ENCODE results near the gene SESN2.
A peak's percentile ranks its signal among the peaks of the same experiment; 100 is the strongest.

Gene SESN2, protein sequence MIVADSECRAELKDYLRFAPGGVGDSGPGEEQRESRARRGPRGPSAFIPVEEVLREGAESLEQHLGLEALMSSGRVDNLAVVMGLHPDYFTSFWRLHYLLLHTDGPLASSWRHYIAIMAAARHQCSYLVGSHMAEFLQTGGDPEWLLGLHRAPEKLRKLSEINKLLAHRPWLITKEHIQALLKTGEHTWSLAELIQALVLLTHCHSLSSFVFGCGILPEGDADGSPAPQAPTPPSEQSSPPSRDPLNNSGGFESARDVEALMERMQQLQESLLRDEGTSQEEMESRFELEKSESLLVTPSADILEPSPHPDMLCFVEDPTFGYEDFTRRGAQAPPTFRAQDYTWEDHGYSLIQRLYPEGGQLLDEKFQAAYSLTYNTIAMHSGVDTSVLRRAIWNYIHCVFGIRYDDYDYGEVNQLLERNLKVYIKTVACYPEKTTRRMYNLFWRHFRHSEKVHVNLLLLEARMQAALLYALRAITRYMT

DNA sequence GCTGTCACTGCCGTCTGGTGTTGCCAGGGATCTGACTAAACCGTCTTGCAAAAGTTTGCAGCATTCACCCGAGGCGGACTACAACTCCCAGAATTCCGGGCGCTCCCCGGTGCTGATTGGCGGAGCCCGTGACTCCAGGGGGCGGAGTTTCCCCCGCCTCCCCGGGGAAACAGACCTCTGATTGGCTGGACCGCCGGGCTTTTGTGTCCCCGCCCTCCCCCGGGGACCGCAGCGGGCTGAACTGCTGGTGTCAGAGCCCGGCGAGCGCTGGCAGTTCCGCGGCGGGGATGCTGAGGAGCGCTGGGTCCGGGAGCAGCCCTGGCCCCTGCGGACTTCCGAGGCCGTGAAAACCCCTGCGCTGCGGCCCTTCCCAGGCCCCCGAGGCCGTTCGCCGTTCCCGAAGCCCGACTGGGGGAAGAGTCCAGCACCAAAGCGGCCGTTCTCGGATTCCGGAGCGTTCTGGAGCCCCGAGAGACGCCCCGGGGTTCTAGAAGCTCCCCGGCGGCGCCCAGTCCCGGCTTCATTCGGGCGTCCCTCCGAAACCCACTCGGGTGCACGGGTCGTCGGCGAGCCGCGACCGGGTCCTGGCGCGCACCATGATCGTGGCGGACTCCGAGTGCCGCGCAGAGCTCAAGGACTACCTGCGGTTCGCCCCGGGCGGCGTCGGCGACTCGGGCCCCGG is at the start of gene SESN2:
SESN2 (plus strand) TSS at position 267 of the 682 bp plus-strand sequence; CDS start at position 597, 330 bp downstream.
- peak; percentile 99 for DNase-seq

DNA sequence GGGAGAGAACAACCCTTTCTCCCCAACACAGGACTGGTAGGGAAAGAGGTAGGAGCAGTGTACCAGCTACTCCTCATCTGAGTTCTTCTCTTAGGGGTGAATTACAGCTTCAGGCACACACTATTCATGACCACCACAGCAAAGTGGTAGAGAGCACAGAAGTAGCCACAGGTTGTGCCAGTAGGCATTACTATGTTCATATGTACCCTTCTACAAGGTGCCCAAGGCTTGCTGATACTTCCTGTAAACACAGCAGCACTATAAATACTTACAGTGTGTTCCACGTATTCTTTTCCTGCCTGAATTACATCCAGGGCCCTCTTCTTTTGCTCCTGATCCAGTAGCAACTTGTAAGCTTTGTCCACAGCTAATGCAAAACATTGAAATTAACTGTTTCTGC is 49.6 kb upstream of the SESN2 start:
- no peak for DNase-seq

DNA sequence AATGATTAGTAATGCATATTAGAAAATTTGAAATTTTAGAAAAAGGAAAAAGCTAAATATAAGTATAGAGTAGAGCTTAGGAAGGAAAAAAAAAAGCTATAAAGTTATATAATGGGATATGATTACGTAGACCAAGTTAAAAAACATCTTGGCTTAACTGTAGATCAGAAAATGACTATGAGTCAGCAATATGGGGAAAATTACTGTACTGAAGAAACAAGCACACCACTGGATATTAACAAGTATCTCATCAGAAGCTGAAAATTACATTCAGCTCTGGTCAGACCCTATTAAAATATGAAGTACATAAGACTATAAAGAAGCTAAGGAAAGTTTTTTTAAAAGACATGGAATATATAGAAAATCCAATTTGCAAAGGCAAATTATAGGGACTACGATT is 46.0 kb upstream of the SESN2 start:
- no peak for DNase-seq

DNA sequence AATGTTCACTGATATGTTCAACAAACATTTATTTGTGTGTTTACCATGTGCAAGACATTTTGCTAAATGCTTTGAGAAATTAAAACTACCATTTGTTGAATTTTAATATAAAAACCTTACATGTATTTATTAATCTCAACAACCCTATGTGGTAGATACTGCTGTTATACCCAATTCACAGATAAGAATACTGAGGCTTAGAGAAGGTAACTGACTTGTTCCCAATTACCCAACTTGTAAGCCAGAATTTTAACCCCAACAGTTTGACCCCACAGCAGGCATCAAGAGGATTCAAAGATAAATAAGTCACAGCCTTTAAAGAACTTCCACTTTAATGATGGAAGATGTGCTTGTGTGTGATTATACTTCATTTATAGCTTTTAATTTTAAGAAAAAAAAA is 30.2 kb upstream of the SESN2 start:
- DNase-seq = no peak

DNA sequence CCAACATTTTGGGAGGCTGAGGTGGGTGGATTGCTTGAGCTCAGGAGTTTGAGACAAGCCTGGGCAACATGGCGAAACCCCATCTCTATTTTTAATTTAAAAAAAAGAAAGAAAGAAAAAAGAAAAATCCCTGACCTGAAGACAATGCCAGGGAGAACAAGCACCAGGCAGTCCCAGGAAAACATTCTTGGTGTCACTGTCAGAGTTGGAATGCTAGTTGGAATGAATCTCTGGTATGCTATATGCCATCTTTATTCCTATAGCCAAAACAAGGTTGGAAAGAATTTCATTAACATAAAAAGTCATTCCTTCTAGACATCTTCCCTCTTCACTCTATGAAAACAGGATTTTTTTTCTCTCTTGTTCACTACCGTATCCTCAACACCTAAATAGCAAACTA is 29.3 kb upstream of the SESN2 start:
- DNase-seq = no peak

DNA sequence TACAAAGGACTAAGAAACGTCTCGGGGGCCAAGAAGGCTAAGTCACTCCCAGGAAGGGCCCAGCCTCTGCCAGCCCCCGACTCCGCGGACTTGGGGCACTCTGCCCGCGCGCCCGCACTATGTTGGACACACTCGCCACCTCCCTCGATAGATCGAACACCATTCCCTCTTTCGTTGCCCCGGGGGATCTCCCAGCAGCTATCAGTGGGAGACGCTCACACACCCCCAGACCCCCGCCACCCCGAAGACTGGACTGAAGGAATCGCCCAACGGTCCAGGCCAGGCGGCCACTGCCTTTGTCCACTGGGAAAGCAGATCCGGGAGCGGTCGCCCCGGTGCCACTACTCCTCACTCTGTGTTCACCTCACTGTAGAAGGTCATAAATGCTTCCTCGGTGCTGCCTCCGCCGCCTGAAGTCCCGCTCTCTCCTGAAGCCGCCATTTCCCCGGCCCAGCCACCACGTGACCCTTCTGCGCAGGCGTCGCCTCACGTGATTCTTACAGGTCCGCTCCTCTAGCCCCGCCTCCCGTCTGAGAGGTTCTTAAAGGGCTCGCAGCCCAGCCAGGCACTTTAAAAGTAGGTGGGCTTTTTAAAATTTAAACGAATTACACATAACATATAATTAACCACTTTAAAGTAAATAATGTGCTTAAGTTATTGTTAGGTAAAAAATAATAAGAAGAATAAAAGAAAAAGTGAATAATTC is 26.6 kb upstream of the SESN2 start, which contains the start of gene DNAJC8:
DNAJC8 (minus strand) TSS at position 472 of the 706 bp plus-strand sequence; CDS start at position 441, 31 bp downstream.
- DNase-seq = peak; percentile 93

DNA sequence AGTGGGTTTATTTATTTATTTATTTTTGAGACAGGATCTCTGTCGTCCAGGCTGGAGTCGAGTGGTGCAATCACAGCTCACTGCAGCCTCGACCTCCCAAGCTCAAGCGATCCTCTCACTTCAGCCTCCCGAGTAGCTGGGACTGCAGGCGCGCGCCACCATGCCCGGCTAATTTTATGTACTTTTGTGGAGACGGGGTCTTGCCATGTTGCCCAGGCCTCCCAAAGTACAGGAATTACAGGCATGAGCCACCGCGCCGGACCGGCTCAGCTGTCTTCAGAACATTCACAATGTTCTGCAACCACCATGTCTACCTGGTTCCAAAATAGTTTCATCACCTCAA is 26.1 kb upstream of the SESN2 start:
- DNase-seq = no peak

DNA sequence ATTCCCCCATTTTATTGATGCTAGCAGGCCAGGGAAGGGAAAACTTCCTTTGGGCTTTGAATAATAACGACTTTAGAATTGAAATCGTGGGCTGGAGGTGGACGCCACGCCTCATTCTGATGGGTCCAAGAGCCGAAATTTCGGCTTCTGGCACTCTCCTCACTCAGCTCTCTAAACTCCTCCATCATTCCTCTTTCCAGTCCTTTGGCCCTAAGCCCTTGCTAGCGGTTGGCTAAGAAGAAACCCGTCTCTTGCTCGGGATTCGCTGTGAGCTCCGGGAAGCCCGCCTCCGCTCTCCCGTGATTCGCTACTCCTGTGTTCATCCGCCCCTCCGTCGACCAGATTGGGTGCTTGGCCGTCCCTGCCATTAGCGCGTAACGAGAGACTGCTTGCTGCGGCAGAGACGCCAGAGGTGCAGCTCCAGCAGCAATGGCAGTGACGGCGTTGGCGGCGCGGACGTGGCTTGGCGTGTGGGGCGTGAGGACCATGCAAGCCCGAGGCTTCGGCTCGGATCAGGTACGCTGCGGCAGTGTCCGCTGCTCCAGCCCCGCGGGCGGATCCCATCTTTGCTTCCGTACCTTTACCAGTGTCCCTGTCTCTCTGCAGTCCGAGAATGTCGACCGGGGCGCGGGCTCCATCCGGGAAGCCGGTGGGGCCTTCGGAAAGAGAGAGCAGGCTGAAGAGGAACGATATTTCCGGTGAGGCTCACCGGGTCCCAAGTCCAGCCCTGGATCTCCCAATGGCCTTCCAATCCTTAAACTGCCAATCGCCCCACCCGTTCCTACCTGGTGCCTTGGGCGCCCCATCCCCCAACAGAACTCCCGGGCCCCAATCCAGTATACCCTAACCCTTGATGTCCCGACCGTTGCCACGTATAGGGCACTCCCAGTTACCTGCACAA is 23.3 kb upstream of the SESN2 start, which contains the start of gene ATP5IF1:
ATP5IF1 (plus strand) TSS at position 370 of the 901 bp plus-strand sequence; CDS start at position 430, 60 bp downstream.
- peak; percentile 97 for DNase-seq

DNA sequence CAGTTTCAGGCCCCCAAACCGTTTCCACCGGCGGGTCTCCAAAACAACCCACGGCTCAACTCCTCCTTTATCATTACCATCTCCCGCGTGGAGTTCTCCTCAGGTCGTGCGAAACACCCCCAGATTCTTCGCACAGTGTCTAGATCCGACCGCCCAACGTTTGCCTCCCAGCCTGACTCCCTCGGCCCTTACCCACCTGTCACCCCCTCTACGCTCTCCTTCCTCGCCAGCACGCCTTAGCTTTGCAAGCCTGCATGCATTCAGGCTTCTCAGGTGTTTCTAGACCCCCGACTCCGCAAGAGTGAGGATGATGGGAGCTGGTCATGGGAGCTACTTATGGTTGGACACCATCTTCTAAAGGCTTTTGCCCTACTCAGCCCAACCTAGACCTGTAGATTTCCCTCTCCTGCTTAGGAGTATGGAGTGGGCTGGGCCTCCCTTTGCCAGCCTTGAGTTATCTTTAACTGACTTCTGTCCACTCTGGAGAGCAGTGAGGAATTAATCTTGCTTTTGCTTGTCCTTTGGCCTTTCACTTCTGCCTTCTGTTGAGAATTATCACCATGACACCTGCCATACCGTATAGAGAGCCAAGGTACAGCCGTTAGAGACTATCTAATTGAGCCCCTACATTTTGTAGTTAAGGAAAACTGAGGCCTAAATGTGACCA is 22.5 kb upstream of the SESN2 start:
- DNase-seq = no peak

DNA sequence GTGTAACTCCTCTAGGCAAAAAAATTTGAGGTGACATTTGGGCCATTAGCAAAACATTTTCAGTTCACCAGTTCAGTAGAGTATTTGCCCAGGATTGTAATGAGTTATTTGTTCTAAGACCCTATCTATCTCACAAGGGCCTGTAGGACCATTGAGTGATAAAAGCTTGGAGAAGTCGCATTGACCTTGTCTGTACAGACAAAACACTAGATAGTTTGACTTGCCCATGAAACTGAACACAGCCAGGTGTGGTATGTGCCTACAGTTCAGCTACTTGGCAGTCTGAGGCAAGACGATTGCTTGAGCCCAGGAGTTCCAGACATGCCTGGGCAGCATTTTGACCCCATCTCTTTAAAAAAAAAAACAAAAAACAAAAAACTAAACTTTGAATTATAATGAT is 20.3 kb upstream of the SESN2 start:
- DNase-seq = no peak

DNA sequence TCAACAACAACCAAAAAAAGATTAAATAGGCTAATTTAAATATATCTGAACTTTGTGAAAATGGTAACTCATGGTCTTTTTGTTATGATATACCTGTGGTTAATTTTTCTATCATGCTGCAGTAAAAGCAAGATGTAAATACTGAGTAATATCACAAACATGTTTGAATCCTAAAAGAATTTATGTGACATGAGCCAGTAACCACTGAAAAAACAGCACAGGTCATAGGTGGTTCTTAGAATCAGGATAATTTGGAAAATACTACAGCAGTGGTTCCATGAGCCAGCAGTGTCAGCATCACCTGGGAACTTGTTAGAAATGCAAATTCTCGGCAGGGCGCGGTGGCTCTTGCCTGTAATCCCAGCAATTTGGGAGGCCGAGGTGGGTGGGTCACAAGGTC is 19.3 kb upstream of the SESN2 start:
- DNase-seq = no peak

DNA sequence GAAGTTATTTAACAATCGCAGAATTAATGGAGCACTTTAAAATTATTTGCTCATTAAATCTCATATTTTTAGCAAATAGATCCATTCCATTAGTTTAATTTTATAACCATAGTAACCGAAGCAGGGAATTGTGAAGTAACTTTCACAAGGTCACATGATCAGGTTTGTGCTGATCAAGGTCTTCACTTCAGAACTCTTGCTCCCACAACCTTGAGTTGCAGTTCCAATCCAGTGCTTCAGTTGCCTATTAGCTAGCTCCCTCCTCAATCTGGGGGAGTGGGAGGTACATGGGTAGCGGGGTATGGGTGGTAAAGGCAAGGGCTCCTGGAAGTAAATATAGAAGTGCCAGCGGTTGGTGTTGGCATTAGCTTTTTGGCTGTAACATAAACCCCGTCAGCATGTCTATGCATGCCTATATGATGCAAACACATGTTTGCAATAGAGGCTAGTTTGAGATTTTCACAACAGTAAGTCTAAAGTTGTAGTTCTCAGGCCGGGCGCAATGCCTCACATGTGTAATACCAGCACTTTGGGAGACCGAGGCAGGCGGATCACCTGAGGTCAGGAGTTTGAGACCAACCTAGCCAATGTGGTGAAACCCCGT is 17.6 kb upstream of the SESN2 start:
- DNase-seq = no peak

DNA sequence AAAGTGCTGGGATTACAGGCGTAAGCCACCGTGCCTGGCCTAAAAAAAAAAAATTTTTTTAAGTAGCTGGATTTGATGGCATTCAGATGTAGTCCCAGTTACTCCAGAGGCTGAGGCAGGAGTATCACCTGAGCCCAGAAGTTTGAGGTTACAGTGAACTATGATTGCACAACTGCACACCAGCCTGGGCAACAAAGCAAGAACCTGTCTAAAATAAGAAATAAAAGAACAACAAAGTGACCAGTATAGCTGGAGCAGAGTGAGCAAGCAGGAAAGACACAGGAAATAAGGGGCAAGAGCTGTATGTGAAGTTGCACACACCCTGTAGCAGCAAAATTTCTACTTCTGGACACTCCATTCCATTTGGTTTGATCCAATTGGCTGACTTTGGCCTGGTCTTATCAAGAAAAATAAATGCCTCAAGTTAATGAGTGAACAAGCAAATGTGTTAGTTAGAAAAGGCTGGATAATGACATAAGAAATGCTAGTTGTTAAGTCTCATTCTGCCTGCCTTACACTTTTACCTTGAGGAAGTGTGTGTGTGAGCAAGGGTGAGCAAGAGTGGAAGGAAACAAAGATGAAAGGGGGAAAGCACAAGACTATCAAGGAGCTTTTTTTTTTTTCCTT is 15.5 kb upstream of the SESN2 start:
- no peak for DNase-seq

DNA sequence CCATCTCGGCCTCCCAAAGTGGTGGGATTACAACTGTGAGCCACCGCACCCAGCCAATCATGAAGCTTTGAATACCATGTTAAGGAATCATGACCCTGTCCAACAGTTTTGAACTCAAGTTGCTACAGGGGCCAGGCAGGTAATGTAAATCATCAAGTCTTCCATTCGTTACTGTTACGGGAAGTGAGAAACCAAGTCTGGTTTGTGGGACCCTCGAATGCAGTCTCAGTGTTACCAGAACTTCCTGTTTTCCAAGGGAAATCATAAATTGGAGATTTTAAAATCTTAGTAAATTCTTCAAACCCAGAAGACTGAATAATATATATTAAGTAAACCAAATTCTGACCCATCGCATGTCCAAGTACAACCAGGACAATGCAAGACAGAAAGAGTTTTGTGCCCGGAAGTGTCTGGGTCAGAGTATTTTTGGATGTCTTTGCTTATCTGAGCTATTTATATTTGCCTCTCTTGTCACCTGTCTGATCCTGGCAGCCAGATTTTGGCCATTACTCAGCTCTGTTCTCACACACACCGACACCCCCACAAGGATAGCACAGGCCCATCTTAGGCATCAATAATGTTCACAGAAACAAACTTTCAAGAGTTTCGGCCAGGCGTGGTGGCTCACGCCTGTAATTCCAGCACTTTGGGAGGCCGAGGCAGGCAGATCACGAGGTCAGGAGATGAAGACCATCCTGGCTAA is 14.6 kb upstream of the SESN2 start:
- no peak for DNase-seq

DNA sequence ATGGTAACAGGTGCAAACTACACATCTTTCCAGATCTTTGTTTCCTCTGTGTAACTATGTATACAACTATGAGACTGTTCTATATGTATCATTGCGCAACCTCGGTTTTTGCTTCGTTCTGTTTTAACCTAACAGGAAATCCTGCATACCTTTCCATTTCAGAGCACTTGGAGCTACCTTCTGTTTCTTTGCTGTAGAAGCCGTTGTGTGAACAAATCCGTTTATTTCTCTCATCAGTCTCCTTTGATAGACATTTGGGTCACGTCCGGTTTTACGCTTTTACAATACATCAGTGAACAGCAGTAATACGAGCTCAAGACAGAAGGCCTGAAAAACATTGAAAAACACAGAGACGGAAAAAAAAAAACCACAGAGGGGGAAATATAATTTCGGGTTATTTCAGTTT is 12.9 kb upstream of the SESN2 start:
- DNase-seq = peak; percentile 85

DNA sequence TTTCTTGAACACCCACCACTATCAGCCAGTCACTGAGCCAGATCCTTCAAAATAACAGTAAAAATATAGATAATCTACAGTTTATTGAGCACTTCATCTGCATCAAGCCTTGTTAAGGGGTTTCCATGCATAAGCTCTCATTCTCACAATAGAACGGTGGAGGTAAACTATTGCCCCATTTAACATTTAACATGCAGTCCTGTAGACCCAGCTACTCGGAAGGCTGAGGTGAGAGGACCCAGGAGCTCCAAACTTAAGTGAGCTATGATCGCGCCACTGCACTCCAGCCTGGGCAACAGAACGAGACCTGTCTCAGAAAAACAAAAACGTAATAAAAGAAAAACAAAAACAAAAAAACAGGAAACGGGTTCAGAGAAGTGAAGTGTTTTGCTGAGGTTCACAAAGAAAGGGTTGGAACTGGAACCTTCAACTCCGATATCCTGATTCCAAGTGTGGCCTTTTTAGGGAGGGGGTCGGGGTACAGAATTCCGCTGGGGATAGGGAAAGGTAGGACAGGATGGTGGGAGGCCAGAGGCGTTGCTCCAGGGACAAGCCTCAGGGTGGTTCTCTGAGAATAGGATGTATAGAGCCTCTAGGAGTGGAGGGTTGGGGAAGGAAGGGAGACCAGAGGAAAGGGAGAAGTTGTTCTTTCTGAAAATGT is 11.6 kb upstream of the SESN2 start:
- DNase-seq = no peak

DNA sequence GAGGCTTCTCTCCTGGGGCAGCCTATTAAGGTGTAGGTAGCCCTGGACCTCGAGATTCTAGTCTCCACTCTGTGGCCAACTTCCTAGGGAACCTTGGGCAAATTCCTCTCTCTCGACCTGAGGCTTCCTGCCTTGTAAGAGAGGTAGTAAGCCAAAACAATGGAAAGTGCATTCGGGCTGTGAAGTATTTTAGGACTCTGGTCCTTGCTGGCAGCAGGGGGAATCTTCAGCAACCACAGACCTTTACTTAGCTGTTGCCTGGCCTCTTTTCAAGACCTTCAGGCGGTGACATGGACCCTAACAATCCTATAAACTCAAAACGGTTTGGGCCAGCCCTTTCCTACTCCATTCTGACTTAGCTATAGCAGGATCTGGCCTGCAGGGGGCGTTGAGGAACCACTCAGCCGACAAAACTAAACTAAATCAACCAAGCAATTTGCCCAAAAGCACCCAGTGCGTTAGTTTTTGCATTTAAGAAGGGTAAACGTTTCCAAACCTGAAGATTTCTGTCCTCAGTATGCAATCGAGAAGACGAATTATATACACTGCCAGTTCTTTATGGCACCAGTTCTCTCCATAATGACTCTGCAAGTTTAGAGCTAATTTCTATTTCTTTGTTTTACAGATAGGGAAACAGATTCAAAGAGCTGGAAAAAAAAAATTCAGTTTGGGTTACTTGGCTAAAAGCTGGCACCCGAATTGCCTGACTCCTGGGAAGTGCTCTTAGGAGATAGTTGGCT is 10.9 kb upstream of the SESN2 start:
- DNase-seq = peak; percentile 88

DNA sequence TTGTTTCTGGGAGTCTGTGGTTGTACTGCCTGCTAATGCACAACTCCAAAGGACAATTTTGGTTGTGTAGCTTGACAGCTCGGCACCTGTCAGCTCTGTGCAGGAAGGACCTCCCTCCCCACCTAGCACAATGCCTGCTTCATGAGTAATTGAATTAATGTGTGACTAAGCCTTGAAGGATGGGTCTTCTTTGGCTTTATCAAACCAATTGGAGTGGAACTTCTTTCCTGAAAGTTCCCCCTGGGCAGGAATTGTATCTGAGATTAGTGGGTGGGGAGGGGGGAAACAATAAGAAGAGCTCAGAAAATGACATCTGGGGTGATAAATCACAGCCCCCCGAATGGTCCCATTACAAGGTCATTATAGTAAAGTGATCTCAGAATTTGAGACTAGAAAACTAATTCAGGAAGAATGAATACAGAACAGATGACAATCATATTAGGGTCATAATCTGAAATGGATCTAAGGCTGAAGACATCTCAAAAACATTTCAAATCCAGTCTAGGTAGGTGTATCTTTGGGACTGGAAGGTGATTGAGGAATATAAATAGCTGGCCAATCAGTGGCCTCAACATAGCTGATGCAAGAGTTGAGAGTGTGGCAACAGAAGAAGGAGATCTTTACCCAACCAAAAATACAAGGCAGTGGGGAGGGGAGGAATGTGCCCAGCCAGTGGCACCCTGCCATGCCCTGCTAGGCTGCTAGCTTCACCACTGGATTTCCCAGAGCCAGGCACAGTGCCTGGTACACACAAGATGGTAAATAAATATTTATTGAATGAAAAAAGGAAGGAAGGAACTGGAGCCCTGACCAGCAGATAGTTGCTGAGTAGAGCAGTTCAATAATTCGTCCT is 10.1 kb upstream of the SESN2 start:
- no peak for DNase-seq
